HEK293T (cell line): ENCODE data around the gene SLFN11.

Experiments
- BHLHE40 ChIP-seq: fragments of 450-650 bp; IDR thresholded peaks from 2 replicates; pipeline ENCODE4 v1.6.1; 2016; ENCODE audit warnings: mild to moderate bottlenecking, moderate library complexity, borderline replicate concordance
- FOXK2 ChIP-seq: fragments of 450-650 bp; IDR thresholded peaks from 2 replicates; pipeline ENCODE4 v1.6.1; 2016; ENCODE audit warnings: mild to moderate bottlenecking
- FOXM1 ChIP-seq: fragments of 450-650 bp; IDR thresholded peaks from 2 replicates; pipeline ENCODE4 v1.6.1; 2017; ENCODE audit warnings: mild to moderate bottlenecking, borderline replicate concordance
- L3MBTL2 ChIP-seq: fragments of 450-650 bp; conservative IDR thresholded peaks from 2 replicates; pipeline ENCODE4 v1.6.1; 2016; ENCODE audit warnings: mild to moderate bottlenecking
- SP1 ChIP-seq: fragments of 450-650 bp; IDR thresholded peaks from 2 replicates; pipeline ENCODE4 v1.6.1; 2017
- SUZ12 ChIP-seq: fragments of 450-650 bp; IDR thresholded peaks from 2 replicates; pipeline ENCODE4 v1.6.1; 2016; ENCODE audit warnings: mild to moderate bottlenecking
- TARDBP ChIP-seq: fragments of 450-650 bp; IDR thresholded peaks from 2 replicates; pipeline ENCODE4 v1.6.1; 2016
- TF ChIP-seq, protein P1 (sequence below): fragments of 450-650 bp; IDR thresholded peaks from 2 replicates; pipeline ENCODE4 v1.6.1; 2016

DNA sequence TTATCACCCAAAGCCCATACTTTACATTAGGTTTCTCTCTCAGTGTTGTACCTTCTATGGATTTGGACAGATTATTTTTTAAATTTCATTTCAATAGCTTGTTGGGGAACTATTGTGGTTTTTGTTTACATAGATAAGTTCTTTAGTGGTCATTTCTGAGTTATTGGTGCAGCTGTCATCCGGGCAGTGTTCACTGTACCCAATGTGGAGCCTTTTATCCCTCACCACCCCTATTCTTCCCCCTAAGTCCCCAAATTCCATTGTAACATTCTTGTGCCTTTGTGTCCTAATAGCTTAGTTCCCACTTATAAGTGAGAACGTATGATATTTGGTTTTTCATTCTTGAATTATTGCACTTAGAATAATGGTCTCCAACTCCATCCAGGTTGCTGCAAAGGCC lies 57.5 kb downstream of the SLFN11 start:
- TF ChIP-seq BHLHE40 (no peak), L3MBTL2 (no peak), SUZ12 (no peak), FOXM1 (no peak), SP1 (no peak), FOXK2 (no peak), TARDBP (no peak)
- TF ChIP-seq, protein P1, sequence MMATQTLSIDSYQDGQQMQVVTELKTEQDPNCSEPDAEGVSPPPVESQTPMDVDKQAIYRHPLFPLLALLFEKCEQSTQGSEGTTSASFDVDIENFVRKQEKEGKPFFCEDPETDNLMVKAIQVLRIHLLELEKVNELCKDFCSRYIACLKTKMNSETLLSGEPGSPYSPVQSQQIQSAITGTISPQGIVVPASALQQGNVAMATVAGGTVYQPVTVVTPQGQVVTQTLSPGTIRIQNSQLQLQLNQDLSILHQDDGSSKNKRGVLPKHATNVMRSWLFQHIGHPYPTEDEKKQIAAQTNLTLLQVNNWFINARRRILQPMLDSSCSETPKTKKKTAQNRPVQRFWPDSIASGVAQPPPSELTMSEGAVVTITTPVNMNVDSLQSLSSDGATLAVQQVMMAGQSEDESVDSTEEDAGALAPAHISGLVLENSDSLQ: no peak
